Stimulated activated CD4-positive, alpha-beta T cell treated with anti-CD3 and anti-CD28 coated beads, Interleukin-4, amount 100 ng/mL, for 24 hours (primary cell): ENCODE data around the gene TLR9.
"Not testable (repeated sequence)": the region's sequence is repeated elsewhere in the genome, so short reads cannot be mapped to it uniquely, and the experiment has no call there.

ENCODE experiments used
- DNase-seq: peaks from one replicate; pipeline ENCODE4 v3.0.0-alpha.2; 2020

Gene TLR9

DNA sequence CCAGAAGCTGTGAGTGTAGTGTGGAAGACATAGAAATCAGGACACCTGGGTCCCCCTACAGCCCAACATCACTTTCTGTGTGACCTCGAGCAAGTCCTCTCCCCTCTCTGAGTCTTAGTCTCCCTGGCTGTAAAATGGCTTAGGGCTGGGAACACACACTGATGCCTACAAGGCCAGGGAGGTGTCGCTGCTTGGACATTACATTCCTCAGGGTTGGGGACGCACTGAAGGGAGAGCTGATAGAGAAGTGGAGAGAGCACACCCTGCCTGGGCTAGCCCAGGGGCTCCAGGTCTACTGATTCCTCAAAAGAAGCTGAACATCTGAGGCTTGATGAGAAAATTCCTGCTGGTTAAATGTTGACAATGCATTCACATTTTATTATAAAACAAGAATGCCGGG is 33.8 kb downstream of the TLR9 start:
- DNase-seq = no peak

GRCh38 chr3:52190294-52191074 is 35.0 kb downstream of the TLR9 start:
- no peak for DNase-seq

GRCh38 chr3:52188556-52188955 is 36.9 kb downstream of the TLR9 start:
- no peak for DNase-seq

GRCh38 chr3:52186729-52187128 is 38.7 kb downstream of the TLR9 start:
- no peak for DNase-seq

- DNase-seq = no peak
Measured at GRCh38 chr3:52185837-52186236, 39.6 kb downstream of the TLR9 start.

- no peak for DNase-seq
Measured at GRCh38 chr3:52185311-52185710, 40.1 kb downstream of the TLR9 start.

DNA sequence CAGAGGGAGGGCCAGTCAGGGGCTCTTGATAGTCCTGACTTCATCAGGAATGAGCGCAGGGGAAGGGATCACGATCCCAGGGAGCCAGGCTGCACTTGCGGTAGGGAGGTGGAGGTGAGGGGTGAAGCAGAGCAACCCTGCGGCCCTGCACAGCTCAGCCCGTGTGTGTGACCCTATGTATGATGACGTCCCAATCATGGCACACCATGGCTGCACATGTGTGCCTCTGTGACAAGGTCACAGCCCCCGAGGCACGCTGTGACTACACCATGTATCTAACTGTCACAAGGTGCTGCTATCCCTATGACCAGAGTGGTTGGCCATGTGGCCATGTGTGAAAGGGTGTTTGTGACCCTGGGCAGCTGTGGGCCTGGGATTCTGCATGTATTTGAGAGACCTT is 40.8 kb downstream of the TLR9 start:
- no peak for DNase-seq

GRCh38 chr3:52183786-52184445 is 41.5 kb downstream of the TLR9 start:
- no peak for DNase-seq

DNA sequence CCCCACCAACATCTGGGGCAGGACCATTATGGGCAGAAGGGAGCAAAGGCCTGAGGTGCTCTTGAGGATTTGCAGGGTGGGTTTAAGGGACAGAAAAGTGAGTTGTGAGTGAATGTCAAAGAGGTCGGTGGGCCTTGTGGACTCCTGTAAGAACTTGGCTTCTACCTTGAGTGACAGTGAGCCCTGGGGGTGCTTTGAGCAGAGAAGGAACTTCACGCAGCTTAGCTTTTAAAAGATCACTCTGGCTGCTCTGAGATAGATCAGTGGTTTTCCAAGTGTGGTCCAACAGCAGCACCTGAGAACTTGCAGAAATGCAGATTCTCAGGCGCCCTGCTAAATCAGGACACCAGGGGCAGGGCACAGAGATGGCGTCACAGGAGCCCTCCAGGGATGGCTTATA is 42.8 kb downstream of the TLR9 start:
- DNase-seq = no peak

- no peak for DNase-seq
Measured at GRCh38 chr3:52182196-52182595, 43.2 kb downstream of the TLR9 start.

GRCh38 chr3:52181543-52181942 is 43.9 kb downstream of the TLR9 start:
- no peak for DNase-seq

DNA sequence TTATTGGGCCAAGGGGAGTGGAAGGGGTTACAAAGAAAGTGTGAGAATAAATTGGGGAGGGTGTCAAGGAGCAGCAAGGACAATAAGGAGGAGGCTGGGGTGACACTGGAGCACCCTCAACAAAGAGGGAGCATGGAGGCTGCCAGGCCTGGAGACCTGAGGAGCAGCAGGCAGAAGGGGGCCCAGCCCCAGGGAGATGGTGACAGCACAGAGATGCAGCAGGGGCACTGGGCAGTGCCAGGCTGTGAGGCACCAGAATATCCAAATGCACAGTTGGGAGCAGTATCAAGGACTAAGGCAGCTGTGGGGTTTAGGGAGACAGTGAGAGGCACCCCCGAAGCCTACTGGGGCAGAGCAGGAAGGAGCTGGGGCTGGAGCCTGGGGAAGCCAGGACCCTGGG is 46.9 kb downstream of the TLR9 start:
- no peak for DNase-seq

DNA sequence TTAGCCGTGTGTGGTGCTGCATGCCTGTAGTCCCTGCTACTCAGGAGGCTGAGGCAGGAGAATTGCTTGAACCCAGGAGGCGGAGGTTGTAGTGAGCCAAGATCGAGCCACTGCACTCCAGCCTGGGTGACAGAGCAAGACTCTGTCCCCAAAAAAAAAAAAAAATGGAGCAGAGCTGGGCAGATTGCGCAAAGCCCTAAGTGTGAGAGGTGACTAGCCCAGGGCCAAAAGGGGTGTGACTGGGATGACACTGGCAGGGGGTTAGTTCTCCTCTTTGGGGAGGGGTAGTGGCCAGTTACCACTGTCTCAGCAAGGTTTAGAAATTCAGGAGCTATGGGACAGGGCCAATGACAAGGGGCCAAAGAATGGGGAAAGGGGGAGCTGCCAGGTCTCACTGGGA is 47.3 kb downstream of the TLR9 start:
- not testable (repeated sequence) for DNase-seq

GRCh38 chr3:52177701-52178042 is 47.8 kb downstream of the TLR9 start:
- DNase-seq = no peak

- no peak for DNase-seq
Measured at GRCh38 chr3:52176951-52177700, 48.3 kb downstream of the TLR9 start.

DNA sequence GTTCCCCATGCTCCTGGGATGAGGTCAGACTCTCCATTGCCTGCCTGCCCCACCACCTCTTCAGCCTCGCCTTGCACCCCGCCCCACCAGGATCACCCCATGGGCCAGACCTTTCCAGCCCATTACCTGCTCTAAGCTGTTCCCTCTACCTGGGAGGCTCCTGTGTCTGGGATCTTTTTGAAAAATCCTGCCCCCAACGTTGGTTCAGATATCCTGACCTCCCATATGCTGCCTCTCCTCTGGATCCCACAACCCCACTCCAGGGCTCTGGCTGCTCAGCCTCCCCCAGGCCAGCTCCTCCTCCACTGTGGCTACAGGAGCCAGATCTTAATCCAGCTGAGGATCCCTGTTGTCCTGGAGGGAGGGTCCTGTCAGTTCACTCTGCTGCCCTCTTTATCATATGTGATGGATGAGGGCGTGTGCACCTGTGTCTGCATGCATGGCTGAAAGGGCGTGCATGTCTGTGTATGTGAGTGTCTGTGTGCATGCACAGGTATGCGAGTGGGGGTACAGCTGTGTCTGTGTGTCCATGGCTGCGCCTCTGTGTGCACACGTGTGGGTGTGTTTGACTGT is 49.2 kb downstream of the TLR9 start:
- no peak for DNase-seq

DNA sequence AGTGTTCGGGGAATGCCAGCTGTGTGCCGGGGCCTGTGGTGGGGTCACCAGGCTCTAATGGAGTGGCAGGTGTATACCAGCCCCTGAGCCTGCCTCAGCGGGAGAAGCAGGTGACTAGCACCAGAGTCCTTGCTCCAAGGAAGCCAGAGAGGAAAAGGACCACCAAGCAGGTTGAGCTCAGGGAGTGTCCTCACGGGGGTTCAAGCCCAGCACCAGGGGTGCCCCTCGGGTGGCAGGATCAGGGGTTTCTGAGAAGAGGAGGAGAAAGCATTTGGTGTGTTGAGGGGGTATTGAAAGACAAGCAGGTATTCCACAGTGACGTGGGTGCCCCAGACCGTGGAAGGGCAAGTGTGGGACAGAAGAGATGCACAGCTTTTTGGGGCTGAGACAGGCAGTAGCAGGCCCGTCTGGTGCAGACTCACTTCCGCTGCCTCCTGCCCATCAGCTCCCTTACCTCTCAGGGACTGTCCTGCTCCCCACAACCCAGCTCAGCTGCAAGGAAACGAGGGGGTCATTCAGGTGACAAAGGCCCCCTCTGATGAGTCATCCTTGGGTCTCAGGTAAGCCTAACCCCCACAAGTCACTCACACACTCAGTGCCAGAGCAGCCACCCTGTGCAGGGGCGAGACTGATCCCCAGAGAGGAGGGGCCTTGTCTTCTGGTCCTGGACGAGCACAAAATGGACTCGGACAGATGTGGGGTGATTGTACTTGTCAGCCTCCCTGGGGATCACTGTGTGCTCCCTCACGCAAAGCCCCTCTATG is 49.8 kb downstream of the TLR9 start:
- DNase-seq = no peak

DNA sequence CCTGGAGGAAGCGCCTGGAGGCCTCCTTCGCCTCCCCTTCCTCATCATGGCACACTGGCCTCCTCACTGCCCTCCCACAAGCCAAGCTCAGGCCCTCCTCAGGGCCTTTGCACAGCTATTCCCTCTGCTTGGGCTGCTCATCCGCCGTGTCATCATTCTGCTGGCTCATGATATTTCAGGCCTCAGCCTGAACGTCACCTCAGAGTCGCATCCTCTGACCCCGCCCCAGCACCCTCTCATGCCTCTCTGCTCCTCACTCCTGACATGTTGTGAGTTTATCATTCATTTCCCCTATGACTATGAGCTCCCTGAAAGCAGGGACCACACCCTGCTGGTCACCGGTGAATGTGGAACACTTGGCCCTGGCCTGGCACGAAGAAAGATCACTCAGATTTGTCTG is 50.5 kb downstream of the TLR9 start:
- DNase-seq = no peak

DNA sequence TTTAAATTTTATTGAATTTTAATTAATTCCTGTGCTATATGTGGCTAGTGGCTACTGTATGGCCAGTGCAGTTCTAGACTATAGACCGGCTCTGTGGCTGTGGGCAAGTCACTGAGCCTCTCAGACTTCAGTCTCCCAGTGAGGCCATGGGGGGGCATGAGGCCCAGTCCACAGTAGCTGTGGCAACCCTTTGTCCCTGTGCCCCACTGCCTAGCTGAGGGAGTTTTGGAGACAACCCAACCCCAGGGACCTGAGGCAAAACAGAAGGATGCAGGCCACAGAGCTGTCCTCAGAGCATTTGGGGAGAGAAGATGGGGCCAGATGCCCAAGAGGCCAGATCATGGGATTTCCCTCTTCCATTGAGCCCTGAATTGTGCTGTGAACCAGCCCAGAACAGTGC is 52.3 kb downstream of the TLR9 start:
- DNase-seq = no peak

GRCh38 chr3:52172262-52172757 is 53.1 kb downstream of the TLR9 start:
- no peak for DNase-seq

GRCh38 chr3:52171514-52172261 is 53.8 kb downstream of the TLR9 start:
- DNase-seq = no peak
